ENCODE measurements around the gene PCCB.
A peak's percentile ranks its signal among the peaks of the same experiment; 100 is the strongest.
"Not testable (repeated sequence)": the region's sequence is repeated elsewhere in the genome, so short reads cannot be mapped to it uniquely, and the experiment has no call there.

Gene PCCB

GRCh38 chr3:136327671-136328070 lies 77.5 kb downstream of the PCCB start:
- DNase-seq (ENCODE audit: low read depth), result no peak

- no peak for DNase-seq (ENCODE audit: low read depth)
These were observed 79.5 kb downstream of the PCCB start for GRCh38 chr3:136329593-136329992.

- no peak for DNase-seq (ENCODE audit: low read depth)
These were observed 80.8 kb downstream of the PCCB start for GRCh38 chr3:136330900-136331299.

GRCh38 chr3:136332302-136332701 lies 82.2 kb downstream of the PCCB start:
- DNase-seq (ENCODE audit: low read depth), result no peak

- peak; percentile 52 for DNase-seq (ENCODE audit: low read depth)
These were observed 82.6 kb downstream of the PCCB start for GRCh38 chr3:136332776-136333175.

- peak; percentile 19 for DNase-seq (ENCODE audit: low read depth)
These were observed 84.1 kb downstream of the PCCB start for GRCh38 chr3:136334209-136334608.

GRCh38 chr3:136334726-136335125 lies 84.6 kb downstream of the PCCB start:
- DNase-seq (ENCODE audit: low read depth), result not testable (repeated sequence)

- no peak for DNase-seq (ENCODE audit: low read depth)
These were observed 86.4 kb downstream of the PCCB start for GRCh38 chr3:136336329-136337100.

- no peak for DNase-seq (ENCODE audit: low read depth)
These were observed 93.3 kb downstream of the PCCB start for GRCh38 chr3:136343446-136343845.

- DNase-seq (ENCODE audit: low read depth), result peak; percentile 96
These were observed 93.9 kb downstream of the PCCB start for GRCh38 chr3:136343873-136344555.

GRCh38 chr3:136346486-136346885 lies 96.3 kb downstream of the PCCB start:
- DNase-seq (ENCODE audit: low read depth), result no peak

GRCh38 chr3:136350132-136350531 lies 100.0 kb downstream of the PCCB start:
- peak; percentile 91 for DNase-seq (ENCODE audit: low read depth)

- peak; percentile 62 for DNase-seq (ENCODE audit: low read depth)
These were observed 100.4 kb downstream of the PCCB start for GRCh38 chr3:136350557-136350956.

GRCh38 chr3:136351351-136351750 lies 101.2 kb downstream of the PCCB start:
- no peak for DNase-seq (ENCODE audit: low read depth)

- peak; percentile 36 for DNase-seq (ENCODE audit: low read depth)
These were observed 101.8 kb downstream of the PCCB start for GRCh38 chr3:136351905-136352304.

- DNase-seq (ENCODE audit: low read depth), result no peak
These were observed 103.3 kb downstream of the PCCB start for GRCh38 chr3:136353461-136353860.

GRCh38 chr3:136366289-136366688 lies 116.1 kb downstream of the PCCB start:
- DNase-seq (ENCODE audit: low read depth), result no peak

GRCh38 chr3:136375800-136376199 lies 125.7 kb downstream of the PCCB start:
- DNase-seq (ENCODE audit: low read depth), result not testable (repeated sequence)

- no peak for DNase-seq (ENCODE audit: low read depth)
These were observed 127.4 kb downstream of the PCCB start for GRCh38 chr3:136377508-136377907.

GRCh38 chr3:136378011-136378410 lies 127.9 kb downstream of the PCCB start:
- no peak for DNase-seq (ENCODE audit: low read depth)
